IPS DF 19.7 (cell line): ENCODE measurements around the gene PCED1A.

Experiments used
- DNase-seq: peaks from one replicate; pipeline ENCODE4 v3.0.0-alpha.2; 2013; ENCODE audit warnings: low read depth, low spot score

Gene PCED1A

DNA sequence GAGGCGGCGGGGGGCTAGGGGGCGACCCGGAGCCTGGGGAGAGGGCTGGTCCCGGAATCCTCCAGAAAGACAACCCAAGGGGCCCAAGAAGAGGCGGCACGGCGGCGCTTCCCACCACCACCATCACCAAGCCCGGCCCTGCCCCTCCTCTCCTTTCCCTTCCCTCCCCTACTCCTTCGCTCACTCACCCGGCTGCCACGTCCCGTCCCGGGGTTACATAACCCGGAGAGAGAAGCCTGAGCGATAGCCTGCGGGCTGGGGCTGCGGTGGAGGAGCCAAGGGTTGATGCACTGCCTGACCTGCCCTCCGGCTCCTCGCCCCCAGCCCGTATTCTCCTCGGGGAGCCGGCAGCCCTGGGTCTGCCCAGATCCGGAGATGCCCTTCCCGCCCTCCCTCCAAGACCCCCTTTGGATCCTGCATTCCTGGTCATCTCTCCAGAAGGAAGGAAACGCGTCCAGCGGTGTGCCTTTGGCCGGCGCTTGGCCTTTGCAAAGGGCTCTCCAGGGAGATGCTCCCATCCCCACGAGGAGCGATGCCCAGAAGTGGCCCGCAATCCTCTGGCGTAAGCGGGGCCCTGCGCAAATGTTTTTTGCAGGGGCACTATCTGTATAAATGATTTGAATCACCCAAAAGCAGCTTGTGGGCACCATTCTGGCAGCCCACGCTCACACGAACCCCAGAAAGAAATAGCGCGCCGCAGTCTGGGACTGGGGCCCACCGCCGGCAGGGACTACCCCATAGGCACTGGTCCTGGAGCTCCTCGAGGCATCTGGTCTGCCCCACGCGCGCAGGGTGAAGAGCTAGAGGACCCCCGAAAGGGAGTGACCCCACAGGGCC lies 35.4 kb downstream of the PCED1A start:
- no peak for DNase-seq

GRCh38 chr20:2804041-2804828 lies 36.2 kb downstream of the PCED1A start:
- no peak for DNase-seq

- no peak for DNase-seq
These were observed 39.1 kb downstream of the PCED1A start for GRCh38 chr20:2801286-2801728.

- DNase-seq = no peak
These were observed 39.8 kb downstream of the PCED1A start, which contains the start of gene CPXM1 for GRCh38 chr20:2800521-2801285. Gene CPXM1, minus strand, starts transcription at chr20:2800627. Its CDS starts 55 bp downstream, at chr20:2800572.

DNA sequence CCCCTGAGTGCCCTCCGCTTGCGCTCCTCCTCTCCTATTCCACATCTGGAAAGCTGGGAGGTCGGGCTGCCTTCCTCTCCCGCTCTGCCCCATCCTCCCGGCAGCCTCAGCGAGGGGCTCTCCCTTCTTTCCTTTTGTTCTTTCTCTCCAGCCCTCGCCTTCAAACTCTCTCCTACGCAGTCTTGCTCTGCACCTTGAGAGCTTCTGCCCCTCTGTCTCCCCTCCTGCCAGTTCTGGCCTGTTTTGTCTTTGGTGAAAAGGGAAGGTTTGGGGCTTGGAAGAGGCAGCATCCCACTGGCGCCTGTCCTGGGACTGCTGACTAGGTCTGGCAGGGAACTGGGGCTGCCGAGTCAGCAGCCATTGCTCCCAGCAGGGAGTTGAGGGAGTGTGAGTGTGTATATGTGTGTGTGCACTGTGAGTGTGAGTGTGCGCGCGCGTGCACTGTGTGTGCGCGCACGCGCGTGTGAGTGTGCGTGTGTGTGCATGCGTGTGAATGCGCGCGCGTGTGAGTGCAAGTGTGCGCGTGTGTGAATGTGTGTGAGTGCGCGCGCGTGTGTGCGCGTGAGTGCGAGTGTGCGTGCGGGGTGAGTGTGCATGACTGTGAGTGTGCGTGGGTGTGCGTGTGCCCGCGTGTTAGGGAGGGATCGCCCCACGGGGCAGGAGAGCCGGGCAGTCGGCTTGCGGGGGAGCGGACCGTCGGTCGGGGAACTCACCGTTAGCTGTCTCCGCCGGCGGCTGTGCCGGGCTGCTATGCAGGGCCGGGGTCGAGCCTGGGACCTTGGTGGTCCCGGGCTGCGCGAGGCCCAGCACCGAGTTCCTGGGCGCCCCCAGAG lies 40.6 kb downstream of the PCED1A start:
- no peak for DNase-seq

DNA sequence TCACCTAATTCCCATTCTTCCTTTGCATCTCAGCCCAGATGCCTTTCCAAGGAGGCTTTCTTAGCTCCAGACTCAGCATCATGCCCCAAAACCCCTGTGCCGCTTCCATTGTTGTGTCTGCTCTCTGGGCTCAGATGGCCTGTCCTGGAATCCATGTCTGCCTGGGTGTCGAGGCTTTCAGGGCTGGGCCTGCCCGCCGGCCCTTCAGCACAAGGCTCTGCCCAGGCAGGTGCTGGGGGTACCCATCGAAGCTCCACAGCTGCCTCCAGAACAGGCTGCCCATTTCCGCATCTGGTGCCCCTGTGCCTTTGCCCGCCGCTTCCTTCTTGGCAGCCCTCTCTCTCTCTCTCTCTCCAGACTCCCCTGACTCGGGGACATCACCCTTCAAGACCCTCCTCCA lies 41.2 kb downstream of the PCED1A start:
- DNase-seq = no peak

DNA sequence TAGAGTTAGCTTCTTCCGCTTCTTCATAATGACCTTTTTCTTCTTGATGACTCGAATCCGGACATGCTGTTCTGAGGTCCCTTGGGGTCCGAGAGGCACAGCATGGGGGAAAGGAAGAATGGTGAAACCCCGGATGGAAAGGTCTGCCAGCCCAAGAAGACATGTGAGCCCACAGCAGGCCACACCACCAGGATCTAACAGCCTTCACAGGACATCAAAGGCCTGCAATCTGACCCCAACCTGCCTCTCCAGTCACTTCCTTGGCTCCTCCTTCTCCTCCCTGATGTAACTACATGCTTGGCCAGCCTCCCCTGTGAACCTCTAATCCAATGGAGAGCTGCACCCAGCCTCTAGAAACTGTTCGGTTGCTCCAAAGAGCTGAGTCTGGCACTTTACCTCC lies 41.6 kb downstream of the PCED1A start:
- no peak for DNase-seq

- DNase-seq = no peak
These were observed 42.2 kb downstream of the PCED1A start for GRCh38 chr20:2798095-2798805.

DNA sequence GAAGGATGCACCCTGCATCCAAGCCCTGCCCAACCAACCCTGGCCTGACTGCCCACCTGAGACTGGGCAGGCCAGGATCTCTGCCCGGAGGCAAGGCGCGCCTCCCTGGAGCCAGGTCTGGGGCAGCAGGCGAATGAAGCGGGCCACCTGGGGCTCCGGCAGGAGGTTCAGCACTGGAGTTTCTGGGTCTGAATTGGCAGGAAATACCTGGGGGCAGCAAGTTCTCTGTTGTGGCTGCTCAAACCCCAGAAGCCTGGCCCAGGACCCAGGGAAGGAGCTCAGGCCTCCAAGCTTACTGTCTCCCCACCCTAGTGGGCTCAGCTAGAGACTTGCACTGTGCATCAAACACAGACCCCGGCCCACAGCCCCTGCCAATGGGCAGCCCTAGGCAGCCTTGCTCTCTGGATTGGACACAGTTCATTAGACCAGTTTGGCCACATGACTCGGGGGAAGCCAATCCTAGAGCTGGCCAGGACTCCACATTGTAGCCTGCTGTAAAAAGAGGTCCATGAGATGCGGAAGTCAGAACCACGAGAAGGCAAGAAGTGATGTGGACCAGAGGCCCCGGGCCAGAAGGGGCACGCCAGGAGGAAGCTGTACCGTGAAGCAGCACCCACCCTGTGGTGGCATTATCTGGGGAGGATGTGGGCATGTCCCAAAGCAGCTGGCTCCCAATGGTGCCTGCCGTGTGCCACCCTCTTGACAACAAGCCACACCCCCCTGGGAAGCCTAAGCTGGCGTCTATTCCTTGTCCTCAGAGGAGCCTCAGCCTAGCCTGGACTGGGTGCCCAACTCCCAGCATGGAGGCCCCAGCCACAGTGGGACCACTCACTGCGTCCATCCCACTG lies 43.1 kb downstream of the PCED1A start:
- no peak for DNase-seq

DNA sequence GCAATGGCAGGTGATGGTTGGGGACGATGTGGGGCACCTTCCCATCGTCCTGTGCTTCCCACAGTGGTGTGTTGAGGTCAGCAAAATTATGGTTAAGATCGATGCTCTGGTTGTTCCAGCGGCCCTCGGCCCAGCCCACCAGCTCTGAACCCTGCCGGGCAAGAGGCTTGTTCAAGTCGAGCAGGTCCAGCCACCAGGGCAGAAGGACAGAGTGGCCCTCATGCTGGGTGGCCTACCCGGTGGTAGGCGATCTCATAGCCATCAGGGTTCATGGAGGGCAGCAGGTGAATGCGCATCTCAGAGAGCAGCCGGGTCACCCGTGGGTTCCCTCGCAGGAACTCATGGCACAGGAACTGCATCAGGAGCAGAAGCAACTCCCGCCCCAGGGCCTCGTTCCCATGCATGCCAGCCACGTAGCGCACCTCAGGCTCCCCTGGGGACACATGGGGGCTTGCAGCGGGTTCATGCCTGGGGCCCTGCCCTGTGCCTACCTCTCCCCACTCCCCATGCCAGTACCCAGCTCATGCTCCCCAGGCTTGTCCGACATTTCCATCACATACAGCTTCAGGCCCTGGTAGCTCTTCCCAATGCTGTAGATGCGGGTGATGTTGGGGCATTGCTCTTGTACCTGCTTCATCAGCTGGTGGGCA lies 44.3 kb downstream of the PCED1A start:
- no peak for DNase-seq

DNA sequence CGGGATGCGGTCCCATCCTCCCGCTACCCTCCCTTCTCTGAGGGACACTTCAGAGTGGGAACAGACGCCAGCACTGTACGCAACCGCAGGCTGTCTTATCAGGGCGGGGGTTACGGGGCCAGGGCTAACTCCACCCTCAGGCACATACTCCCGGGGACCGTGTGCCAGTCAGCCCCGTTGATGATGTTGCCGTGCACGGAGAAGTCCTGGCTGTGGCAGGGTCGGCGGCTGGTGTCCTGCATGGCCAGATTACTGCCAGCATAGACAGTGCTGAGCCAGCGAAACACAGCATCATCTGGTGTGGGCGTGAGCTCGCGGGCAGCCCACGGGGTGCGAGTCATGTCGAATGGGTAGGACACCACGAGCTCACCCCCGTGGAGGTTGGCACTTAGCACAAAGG lies 45.0 kb downstream of the PCED1A start:
- no peak for DNase-seq

GRCh38 chr20:2794866-2795447 lies 45.5 kb downstream of the PCED1A start:
- no peak for DNase-seq

GRCh38 chr20:2794202-2794748 lies 46.2 kb downstream of the PCED1A start:
- DNase-seq = no peak

GRCh38 chr20:2793471-2793870 lies 47.0 kb downstream of the PCED1A start:
- DNase-seq = no peak
